Left forelimb (tissue), 1 donor: ENCODE results near the gene SOX4.
A peak's percentile ranks its signal among the peaks of the same experiment; 100 is the strongest.
"Not testable (repeated sequence)": the region's sequence is repeated elsewhere in the genome, so short reads cannot be mapped to it uniquely, and the experiment has no call there.

Experiments used
- DNase-seq: peaks from one replicate; pipeline ENCODE4 v3.0.0-alpha.2; 2018; ENCODE audit warnings: low spot score

Gene SOX4

DNA sequence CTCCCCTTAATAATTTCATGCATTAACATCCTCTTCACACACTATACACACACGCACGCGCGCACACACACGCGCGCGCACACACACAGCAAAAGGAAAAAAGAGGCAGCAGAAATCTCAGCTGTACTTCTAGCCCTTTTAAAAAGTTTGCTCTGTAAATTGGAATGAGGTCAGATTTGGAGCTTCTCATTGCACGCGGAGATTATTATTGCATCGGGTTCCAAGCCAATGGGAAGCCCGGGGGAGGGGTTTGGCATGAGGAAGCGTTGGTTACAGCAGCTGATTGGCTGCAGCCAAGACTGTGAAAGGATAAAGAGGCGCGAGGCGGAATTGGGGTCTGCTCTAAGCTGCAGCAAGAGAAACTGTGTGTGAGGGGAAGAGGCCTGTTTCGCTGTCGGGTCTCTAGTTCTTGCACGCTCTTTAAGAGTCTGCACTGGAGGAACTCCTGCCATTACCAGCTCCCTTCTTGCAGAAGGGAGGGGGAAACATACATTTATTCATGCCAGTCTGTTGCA lies at the start of gene SOX4:
SOX4 (plus strand) TSS at position 340 of the 515 bp plus-strand sequence. CDS start 784 bp downstream, outside the sequence.
- DNase-seq = peak; percentile 98

DNA sequence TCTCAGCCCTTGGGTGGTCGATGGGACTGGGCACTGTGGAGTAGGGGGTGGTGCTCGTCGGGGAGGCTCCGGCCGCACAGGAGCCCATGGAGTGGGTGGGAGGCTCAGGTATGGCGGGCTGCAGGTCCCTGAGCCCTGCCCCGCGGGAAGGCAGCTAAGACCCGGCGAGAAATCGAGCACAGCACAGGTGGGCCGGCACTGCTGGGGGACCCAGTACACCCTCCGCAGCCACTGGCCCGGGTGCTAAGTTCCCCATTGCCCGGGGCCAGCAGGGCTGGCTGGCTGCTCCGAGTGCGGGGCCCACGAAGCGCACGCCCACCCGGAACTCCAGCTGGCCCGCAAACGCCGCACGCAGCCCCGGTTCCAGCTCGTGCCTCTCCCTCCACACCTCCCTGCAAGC lies 41.3 kb upstream of the SOX4 start:
- DNase-seq = not testable (repeated sequence)

DNA sequence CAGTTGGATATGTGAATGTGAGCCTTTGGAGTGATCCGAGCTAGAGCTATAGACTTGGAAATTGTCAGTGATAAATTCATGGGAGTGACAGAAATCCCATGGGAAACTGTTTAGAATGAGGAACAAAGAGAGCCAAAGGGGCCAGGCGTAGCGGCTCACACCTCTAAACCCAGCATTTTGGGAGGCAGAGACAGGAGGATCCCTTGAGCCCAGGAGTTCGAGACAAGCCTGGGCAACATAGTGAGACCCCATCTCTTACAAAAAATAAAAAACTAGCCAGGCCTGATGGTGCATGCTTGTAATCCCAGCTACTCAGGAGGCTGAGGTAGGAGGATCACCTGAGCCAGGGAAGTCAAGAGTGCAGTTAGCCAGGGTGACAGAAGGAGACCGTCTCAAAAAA lies 39.3 kb upstream of the SOX4 start:
- DNase-seq = no peak

DNA sequence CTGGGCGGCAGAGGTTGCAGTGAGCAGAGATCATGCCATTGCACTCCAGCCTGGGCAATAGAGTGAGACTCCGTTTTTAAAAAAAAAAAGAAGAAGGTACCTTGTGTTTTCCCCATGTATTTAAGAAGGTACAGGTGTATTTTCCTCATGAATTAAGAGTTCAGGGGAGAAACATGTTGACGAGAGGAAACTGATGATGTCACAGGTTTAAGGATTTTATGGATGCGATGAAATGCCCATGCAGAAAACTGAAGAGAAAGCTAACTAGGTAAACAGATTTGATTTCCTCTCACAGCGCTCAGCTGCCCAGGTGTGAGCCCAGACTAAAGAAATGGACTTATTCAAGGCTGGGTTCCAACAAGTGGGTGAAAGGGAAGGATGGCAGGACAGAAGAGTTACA lies 38.4 kb upstream of the SOX4 start:
- DNase-seq = no peak

DNA sequence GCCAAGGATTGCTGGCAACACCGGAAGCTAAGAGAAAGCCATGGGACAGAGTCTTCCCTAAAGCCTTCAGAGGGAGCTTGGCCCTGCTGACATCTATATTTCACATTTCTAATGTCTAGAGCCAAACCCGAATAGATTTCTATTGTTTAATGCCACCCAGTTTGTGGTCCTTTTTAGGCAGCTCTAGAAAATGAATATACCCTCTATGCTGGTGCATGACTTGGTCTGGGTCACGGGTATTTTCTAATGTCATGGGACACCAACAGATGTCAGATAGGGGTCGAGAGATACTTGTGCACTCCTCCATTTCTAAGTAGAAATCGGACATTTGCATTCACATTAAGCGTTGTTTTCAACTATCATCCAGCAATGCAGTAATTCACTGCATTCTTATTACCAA lies 37.0 kb upstream of the SOX4 start:
- no peak for DNase-seq

DNA sequence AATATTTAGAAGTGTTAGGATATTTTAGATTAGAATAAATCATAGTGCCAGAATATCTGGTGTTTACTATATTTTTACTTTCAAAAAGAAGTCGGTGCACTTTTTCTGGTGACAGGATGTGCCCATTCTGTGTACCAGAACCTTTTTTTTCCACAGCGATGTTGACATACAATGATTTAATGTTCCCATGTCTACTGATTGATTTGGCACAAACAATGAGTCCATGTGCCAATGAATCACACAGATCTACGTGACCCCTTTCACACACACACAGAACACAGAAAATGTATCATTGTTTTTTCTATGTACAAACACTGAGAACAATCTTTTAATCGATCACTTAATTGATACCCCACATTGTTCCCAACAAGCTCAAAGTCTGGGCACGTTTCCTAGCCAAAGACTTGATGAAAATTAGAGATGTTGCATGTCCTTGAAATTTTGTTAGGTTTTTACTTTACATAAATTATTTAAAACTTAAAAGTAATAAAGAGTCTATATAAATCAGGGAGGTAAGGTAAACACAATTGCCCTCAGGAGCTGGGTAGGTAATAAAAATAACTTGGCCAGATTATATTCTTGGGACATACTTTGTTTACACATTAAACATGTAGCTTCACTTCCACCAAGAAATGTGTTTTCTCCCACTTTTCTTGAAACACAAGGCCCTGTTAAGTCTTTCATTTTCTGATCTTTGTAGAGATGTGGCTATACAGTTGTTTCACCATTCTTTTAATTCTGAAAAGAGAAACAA lies 36.4 kb upstream of the SOX4 start:
- DNase-seq = no peak

DNA sequence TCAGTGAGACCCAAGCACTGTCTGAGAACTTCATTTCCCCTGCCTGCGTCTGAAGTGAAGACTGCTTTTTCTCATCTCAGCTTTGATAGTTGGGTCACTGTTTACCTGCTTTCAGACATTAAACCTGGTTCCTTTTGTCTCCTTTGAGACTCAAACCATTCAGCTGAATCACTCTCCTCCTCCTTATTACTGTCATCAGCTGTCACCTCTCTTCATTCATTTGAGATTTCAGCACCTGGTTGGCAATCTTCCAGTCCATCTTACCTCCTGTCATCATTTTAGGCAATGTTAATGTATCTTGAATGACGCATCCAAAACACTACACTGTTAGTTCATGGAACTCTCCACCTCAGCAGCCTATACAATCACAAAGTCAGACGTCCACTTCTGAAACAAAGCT lies 34.3 kb upstream of the SOX4 start:
- no peak for DNase-seq

DNA sequence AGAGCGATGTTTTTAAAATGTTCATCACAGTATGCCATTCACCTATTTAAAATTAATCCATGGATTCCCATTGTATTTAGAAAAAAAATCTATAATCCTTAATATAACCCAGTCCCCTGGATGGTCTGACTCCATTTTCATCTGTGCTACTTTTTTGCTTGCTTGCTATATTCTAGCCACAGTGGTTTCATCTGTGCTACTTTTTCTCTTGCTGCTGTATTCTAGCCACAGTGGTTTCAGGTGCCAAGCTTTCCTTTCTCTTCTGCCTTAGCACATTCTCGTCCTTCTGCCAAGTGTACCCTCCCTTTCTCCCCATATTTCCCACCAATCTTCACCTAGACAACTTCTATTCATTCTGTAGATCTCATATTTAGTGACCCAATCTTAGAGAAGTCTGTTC lies 33.3 kb upstream of the SOX4 start:
- DNase-seq = no peak

DNA sequence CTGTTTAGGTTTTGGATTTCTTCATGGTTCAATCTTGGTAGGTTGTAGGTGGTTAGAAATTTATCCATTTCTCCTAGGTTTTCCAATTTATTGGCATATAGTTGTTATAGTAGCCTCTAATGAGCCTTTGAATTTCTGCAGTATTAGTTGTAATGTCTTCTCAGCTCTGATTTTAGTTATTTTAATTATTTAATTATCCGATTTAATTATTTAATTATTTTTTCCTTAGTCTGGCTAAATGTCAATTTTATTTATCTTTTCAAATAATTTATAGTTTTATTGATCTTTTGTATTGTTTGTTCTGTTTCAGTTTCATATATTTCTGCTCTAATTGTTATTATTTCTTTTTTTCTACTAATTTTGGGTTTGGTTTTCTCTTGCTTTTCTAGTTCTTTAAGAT lies 28.1 kb upstream of the SOX4 start:
- no peak for DNase-seq

DNA sequence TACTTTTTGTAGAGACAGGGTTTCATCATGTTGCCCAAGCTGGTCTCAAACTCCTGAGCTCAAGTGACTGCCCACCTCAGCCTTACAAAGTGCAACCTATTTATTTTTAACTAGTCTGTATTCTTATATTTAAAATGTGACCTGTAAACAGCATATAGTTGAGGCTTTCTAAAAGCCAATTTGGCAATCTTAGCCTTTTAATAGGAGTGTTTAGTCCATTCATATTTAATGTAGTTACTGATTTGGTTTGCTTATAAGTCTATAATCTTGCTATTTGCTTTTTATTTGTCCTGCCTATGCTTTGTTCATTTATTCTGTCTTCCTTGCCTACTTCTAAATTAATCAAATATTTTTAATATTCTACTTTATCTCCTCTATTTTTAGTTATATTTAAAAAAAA lies 15.0 kb upstream of the SOX4 start:
- DNase-seq = no peak

DNA sequence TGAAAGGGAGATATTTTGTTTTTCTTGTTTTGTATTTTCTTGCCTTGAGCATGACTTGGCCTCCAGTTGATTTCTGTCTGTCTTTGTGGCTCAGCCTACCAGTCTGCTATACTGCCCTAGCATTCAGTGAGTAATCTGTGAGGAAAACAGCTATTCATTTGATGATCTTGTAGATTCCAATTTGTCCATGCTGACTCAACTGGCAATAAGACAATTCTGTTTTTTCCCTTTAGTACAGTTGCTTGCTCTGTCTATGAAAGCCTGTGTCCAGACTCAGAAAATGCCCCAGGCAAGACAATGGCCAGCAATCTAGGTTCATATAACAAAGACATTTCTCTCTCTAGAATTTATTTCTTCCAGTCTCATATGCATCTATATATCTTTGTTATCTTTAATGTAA lies 10.9 kb upstream of the SOX4 start:
- no peak for DNase-seq

DNA sequence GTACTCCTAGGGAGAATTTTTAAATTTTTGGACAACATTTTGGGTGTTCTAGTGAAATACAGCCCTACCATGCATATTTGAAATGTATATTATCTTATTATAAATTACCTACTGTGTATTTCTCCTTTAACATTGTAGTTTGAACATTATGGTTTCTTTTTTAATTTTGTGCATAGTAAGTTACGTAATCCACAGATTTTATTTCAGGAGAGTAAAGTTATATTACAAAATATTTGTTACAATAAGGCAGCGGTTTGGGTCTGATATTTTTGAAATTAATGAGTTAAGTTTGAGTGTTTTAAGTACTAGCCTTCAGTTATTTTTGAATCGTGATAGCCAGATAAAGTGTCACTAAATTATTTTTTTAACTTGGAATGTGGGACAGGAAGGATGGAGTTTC lies 7.3 kb upstream of the SOX4 start:
- DNase-seq = no peak

DNA sequence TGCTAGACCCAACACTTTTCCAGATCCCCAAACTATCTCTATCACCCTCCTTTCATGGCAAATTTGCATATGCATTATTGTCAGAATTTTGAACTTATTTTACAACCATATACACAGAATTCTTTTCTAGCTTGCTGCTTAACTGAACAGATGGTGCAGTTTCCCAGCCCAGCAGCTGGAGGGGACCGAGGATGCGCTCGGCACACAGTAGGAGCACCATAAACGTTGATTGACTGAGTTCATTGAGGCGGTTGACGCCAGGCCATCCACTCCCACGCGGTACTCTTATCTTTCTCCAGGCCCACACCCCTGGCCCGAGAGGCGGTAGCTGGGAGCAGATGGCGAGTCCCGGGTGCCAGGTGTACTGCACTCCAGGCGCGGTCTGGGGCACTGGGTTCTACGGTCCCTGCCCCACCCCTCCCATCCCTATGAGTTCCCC lies 6.8 kb upstream of the SOX4 start:
- DNase-seq = no peak

DNA sequence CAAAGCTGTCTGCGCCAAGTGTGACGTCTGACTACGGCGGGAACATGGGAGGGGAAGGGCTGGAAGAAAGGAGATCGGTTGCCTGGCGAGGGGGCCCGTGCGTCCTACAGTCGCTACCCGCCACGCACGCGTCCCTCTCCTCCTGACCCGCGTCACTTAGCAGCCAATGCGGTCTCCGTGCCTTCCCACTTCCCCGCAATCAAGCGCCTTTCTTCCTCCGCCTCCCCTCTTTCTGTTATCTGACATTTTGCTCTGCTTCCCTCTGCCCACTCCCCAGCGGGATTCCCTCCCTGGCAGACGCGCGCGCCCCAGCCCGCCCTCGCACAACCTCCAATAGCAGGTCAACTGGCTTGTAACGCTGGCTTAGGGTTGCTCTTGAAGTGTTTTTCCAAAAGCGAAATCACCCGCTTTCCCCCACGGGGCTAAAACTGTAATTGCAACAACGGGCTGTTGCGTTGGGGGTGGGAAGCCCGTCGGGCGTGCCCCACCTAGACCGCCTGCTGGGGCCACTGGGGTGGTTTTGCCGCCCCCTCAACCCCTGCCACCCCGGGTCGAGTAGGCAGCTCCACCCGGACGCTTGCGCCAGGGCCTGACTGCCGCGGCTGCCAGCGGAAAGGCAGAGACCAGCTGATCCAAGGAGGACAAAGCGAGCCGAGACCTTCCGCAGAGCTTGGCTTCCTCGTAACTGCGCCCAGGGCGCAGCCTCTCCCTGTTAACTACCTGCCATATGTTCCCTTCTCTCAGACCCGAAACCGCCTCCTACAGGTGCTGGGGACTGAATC lies 6.2 kb upstream of the SOX4 start:
- peak; percentile 85 for DNase-seq

DNA sequence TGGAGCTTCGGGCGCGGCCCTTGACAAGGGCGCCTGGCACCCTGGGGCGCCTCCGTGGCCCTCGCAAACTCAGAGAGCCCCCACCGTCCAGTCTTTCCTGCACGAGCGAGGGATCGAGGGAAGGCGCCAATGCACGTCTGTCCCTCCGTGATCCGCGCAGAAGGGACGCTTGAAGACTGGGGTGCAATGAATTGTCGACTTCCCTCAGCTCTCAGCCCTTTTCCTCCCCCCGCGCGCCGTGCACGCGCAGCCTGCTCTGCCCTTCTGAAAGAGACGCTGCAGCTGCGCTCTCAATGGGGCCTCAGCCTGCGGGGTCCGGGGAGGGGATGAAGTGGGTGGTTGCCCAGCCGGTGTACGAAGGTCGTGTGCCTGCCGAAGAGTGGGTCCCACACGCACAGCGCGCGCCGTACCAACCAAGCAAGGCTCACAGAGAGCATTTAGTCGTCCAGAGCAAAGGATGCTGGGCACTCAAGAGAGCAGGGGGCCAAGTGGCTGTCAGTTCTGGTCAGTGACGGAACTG lies 5.5 kb upstream of the SOX4 start:
- DNase-seq = no peak

DNA sequence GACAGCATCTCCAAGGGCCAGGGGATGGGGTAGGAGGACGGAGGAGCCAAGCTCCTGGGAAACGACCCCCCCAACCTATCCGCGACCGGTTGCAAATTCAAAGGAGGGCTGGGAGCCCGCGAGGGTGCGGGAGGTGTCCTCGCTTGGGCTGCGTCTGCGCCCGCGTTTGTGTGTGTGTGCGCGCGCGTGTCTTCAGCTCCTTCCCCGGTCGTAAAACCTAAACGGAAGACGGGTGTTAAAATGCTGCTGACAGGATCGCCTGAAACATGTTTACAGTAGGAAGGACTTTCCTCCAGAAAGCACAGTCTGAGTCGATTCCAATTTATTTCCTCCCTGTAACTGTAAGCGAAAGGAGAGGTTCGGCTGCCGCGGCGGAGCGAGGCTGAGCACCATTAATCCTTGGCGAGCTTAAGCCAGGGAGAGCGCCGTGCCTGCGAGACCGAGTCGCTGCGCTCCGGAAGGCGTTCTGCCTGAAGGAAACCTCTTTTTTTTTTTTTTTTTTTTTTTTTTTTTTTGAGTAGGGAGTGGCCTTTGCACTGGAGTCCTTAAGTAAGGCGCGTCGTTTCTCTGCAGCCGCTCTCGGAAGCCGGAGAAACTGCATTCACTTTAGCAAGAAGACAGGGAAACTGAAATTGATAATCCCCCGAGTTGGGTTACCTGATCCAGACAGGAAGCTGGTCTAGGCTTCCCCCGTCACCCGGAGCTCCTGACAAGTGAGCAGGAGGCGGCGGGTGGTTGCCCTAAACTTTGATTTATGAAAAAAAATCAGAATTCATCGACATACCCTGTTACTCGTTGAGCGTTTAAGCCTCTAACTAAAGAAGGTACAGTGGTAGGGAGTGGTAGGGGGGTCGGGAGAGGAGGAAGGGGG lies 4.8 kb upstream of the SOX4 start:
- DNase-seq = peak; percentile 90

DNA sequence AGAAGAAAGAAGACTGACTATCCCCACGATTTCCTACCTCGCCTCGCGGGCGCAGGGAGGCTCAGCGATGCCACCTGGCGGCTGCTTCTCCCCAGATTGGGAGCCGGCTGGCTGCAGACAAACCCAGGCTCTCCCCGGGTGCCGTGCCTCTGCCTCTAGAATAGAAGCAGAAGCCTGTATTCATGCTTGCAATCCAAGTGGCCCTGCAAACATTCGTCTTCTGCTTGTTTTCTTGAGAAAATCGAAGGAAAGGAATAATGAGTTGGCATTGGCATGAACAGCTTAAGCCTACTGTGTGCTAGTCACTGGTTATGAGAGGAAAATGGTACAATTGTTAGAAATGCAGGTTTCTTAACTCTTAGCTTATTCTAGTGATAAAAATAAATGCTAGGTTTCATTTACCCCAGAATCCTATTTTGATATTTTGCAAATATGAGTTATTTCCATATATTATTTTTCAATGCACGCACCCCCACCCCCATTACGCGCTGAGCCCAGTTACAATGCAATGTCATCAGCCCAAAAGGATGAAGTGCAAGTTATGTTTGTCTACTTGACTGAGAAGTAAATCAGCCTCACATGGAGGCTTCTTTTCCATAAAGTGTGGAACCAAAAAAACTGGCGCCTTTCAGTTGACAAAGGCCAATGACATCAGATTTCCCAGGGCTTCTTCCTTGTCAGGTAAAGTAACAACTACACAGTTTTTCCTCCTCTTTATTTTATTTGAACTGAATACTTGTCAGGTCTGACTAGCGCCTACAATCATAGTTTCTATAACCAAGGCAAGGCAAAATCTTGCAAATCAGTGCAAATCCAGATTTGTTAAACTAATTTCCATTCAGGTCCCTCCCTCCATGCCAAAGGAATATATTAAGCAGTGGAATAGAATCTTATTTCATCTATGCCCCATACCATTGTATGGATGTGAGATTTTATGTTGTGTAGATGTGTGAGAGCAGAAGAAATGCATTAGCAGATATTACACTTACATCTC lies 3.9 kb upstream of the SOX4 start:
- peak; percentile 95 for DNase-seq

DNA sequence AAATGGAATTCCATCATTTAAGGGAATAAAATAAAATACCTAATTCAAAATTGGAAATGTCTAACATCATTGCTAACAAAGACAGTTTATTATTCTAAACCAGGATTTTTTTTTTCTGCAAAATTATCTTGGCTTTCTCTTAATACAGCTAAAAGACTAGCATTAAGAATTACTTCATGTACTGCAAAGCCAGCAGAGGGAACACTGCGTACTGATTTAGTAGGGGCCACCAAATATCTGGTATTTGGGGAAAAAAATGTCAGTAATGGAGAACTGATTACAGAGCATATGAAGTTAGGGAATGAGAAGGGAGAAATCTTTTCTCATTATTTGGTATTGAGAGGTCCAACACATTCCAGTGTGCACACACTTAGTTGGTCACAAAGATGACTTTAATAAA lies 3.2 kb upstream of the SOX4 start:
- DNase-seq = no peak

DNA sequence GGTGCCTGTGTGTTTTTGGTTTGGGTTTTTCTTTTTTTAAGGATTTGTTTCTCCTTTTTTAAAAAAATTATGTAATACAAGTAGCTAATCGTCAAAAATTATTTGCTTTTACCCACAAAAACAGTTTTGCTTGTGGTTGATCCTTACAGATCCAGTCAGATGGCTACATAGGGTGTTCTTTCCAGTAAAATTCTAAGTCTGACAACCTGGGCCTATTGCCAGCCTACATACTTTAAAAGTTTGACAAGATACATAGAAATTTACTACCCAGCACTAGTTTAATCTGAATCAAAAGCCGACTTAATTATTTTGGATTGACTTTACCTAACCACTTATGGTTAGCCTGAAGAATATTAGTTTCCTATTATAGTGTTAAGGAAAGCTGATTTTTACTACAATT lies 2.1 kb upstream of the SOX4 start:
- no peak for DNase-seq

DNA sequence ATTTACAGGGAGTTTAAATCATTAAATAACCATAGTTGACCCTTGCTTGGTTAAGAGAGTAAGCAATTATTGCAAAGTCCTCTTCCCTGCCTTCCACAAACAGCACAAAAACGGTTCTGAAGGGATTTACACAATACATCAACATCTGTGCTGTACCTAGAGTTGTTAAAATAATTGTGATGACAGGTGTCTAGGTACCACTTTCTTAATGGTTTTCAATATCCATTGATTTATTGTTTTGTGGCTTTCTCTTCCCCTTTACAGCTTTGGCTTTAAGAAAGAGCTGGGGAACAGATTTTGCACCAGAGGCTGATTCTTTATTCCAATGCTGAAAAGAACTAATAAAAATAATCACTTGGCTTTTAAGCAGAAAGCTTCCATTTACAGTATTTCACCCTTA lies 598 bp upstream of the SOX4 start:
- DNase-seq = no peak

DNA sequence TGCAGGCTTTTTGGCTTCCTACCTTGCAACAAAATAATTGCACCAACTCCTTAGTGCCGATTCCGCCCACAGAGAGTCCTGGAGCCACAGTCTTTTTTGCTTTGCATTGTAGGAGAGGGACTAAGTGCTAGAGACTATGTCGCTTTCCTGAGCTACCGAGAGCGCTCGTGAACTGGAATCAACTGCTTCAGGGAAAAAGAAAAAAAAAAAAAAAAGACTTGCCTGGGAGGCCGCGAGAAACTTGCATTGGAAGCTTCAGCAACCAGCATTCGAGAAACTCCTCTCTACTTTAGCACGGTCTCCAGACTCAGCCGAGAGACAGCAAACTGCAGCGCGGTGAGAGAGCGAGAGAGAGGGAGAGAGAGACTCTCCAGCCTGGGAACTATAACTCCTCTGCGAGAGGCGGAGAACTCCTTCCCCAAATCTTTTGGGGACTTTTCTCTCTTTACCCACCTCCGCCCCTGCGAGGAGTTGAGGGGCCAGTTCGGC lies 420 bp downstream of the SOX4 start:
- no peak for DNase-seq
